Measurements from ENCODE around the gene TMEM178B. TPM values are rescaled to one million over a fixed set of nuclear protein-coding genes. Genes with fewer than 3 reads are reported as not detected.

The TMEM178B gene
- total and polyA plus RNA-seq, 2 of the 4 experiments (the other 2 are of a cell fraction) = under 0.01 to 0.05 TPM

DNA sequence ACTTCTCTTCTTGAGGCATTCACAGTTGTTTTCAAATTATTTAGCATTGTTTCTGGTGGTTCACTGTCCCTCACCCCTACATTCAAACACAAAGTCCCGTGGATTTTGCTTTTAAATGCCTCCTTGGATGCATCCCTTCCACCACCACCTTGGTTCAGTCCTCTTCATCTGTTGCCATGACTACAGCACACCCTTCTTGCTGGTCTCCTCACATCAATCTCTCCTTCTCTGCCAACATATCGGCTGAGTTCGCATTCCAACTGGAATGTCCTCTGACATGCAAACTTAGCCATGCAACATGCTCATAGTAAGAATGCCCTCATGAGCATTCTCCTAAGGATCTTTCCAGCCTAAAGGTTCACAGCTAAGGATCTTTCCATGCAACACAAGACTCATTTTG is 279.1 kb downstream of the TMEM178B start:
- WGBS, 2 experiments (ENCODE audit: extremely low coverage in 2 of 2, insufficient read length in 1 of 2) = 33% methylated on average over 3 of the region's 3 CpGs; no CpG with 5 or more reads in 1 of the 2 experiments

More for the DNA sequence above, 279.1 kb downstream of the TMEM178B start:
- Histone ChIP-seq H2BK120ac (ENCODE audit: low read depth, low read length) (no peak overlapping the region), H3K4me2 (ENCODE audit: low read depth, low read length) (no peak overlapping the region), H2AK9ac (replicated peaks; ENCODE audit: low read depth, low read length, poor library complexity) (no peak overlapping the region), H2AFZ (replicated peaks; ENCODE audit: low read length, poor library complexity) (no peak overlapping the region), H4K8ac (ENCODE audit: low read depth in 2 of 2, low read length in 2 of 2) (no peak overlapping the region), H3K4ac (ENCODE audit: low read depth, low read length) (no peak overlapping the region), H3K4me3 (ENCODE audit: insufficient read depth, low read depth, low read length) (no peak overlapping the region), H3K9me1 (ENCODE audit: insufficient read depth, low read length) (no peaks in the 10 kb centered on the region), H3K36me3 (ENCODE audit: control insufficient read depth, insufficient read depth, low read length) (no peaks in the 10 kb centered on the region), H2AK5ac (ENCODE audit: low read depth, low read length) (no peak overlapping the region), H3K14ac (replicated peaks; ENCODE audit: low read depth, low read length) (no peak overlapping the region), H3K18ac (ENCODE audit: low read depth, low read length) (no peak overlapping the region), H2BK15ac (ENCODE audit: low read depth, low read length) (no peak overlapping the region), H3K9ac (ENCODE audit: low read depth, low read length) (no peak overlapping the region), H3K27ac (ENCODE audit: insufficient read depth, low read length) (no peak overlapping the region), H3K27me3 (ENCODE audit: control insufficient read depth, insufficient read depth, low read length) (no peaks in the 10 kb centered on the region), H2BK20ac (ENCODE audit: low read depth, low read length) (no peak overlapping the region), H4K5ac (ENCODE audit: low read depth, low read length) (no peak overlapping the region), H4K91ac (ENCODE audit: insufficient read depth, low read depth, low read length) (no peak overlapping the region), H2BK5ac (ENCODE audit: low read depth, low read length, poor library complexity, severe bottlenecking) (no peak overlapping the region), H3K9me3 (ENCODE audit: control insufficient read depth, insufficient read depth, low read length) (peaks cover 4% of the 10 kb centered on the region), H3K79me1 (ENCODE audit: low read depth in 1 of 2, low read length in 2 of 2) (no peaks in the 10 kb centered on the region), H3K56ac (ENCODE audit: extremely low read depth, insufficient read depth, low read length) (no peak overlapping the region), H4K20me1 (ENCODE audit: insufficient read depth, low read length) (no peaks in the 10 kb centered on the region), H3K4me1 (ENCODE audit: control insufficient read depth, insufficient read depth, low read length) (no peaks in the 10 kb centered on the region), H3K23ac (ENCODE audit: low read depth, low read length) (no peak overlapping the region)
- dilution Hi-C loops (cut with HindIII; ENCODE audit: low sequenced_read_pairs, unreplicated experiment) = no loop called here
- DNase-seq = no peak
- ChIA-PET CTCF (no interaction called here), POLR2A (ENCODE audit: unreplicated experiment) (no interaction called here)
- TF ChIP-seq RAD21 (IDR thresholded peaks at IDR 0.05; ENCODE audit: low read length) (no peak), CEBPB (IDR thresholded peaks at IDR 0.05; ENCODE audit: low read depth, low read length) (no peak), FOS (IDR thresholded peaks at IDR 0.05; ENCODE audit: low read depth, low read length) (no peak), MAZ (IDR thresholded peaks at IDR 0.05; ENCODE audit: borderline replicate concordance, low read depth, low read length) (no peak), CHD1 (IDR thresholded peaks at IDR 0.05; ENCODE audit: low read depth, low read length) (no peak), NFE2L2 (IDR thresholded peaks at IDR 0.05; ENCODE audit: low read depth, low read length) (no peak), SMC3 (IDR thresholded peaks at IDR 0.05; ENCODE audit: low read depth, low read length) (no peak), CTCF (conservative IDR thresholded peaks at IDR 0.05; ENCODE audit: low read depth, low read length) (no peak), USF2 (IDR thresholded peaks at IDR 0.05; ENCODE audit: low read depth, low read length) (no peak), MXI1 (IDR thresholded peaks at IDR 0.05; ENCODE audit: borderline replicate concordance, low read depth, low read length) (no peak), RFX5 (IDR thresholded peaks at IDR 0.05; ENCODE audit: low read depth, low read length) (no peak), MAFK (IDR thresholded peaks at IDR 0.05; ENCODE audit: low read depth, low read length) (no peak), ELK1 (IDR thresholded peaks at IDR 0.05; ENCODE audit: borderline replicate concordance, low read depth, low read length) (no peak)
- intact Hi-C loops (cut with micrococcal nuclease) = no loop called here
- BruUV-seq (replicated peaks) = no TSS peak
- in situ Hi-C loops (cut with MboI; ENCODE audit: low sequenced_read_pairs) = no loop called here
- no peak for ATAC-seq (ENCODE audit: low read depth)

All from IMR-90 (cell line).